ENCODE results near the gene GSTA4.

GRCh38 chr6:52981222-52981900 lies 13.7 kb downstream of the GSTA4 start:
- TF ChIP-seq CTCF (conservative IDR thresholded peaks at IDR 0.05), result no peak
- no peak for TF ChIP-seq ZFX (IDR thresholded peaks at IDR 0.05)

All from C4-2B (cell line).